ENCODE results near the gene LHB. TPM values are rescaled to one million over a fixed set of nuclear protein-coding genes. Genes with fewer than 3 reads are reported as not detected.
A peak's percentile ranks its signal among the peaks of the same experiment; 100 is the strongest.

LHB gene
- total RNA-seq, 1 donor from 2014 or later = 0.48 TPM

DNA sequence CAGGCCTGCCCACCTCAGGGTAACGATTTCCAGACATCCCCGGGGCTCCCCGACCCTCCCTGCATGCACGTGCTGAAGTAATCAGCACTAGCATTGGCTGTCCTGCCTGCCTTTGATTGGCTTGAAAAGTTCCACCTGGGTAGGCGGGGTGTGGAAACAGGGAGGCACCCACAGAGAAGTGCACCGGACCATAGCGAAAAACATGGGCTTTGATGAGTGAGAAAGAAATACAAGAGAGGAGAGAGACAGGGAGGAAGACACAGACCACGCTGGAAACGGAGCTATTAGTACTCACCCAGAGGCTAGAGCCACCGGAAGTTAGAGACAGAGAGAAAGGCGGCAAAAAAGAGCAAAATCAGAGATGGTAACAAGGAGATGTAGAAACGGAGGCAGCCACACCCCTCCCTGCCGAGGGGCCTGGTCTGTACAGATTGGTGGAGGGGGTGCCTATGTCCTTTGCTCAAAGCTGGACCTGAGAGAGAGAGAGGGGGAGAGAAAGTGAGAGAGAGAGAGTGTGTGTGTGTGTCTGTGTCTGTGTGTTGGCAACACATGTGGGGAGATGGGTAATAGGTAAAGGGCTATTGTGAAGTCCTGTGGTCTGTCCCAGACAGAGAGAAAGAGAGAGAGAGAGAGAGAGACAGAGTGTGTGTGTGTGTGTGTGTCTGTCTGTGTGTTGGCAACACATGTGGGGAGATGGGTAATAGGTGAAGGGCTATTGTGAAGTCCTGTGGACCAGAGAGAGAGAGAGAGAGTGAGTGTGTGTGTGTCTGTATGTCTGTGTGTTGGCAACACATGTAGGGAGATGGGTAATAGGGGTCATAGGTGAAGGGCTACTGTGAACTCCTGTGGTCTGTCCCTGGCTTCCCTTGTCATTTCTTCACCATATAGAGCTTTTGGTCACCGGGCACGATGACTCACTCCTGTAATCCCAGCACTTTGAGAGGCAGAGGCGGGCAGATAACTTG lies 4.3 kb upstream of the LHB start:
- no peak overlapping the region for H3K4me3 ChIP-seq (ENCODE audit: insufficient read depth, low read depth, low read length)
- no peak overlapping the region for H2AFZ ChIP-seq (ENCODE audit: low read depth, low read length)

DNA sequence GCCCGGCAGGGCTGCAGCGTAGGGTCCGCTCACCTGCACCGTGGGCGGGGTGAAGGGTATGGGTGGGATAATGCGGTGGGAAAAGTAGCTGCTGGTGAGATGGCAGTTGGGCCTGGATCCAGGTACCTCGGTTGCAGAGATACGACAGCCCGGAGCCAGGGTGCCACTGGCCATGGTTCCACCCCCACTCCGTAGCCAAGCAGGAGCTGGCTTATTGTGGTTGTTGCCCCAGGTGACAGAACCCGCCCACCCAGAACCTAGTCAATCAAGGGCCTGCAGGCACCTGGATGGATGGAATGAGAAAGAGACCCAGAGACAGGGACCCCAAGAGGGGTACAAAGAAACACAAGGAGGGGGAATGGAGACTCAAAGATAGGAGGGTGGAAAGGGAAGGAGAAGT lies 3.5 kb upstream of the LHB start:
- Histone ChIP-seq H3K27me3 (ENCODE audit: insufficient read depth, low read length) (no peaks in the 10 kb centered on the region), H3K9me3 (ENCODE audit: insufficient read depth, low read depth, low read length) (no peaks in the 10 kb centered on the region), H4K20me1 (ENCODE audit: insufficient read depth, low read length) (no peaks in the 10 kb centered on the region), H3K27ac (ENCODE audit: low read depth, low read length) (no peak overlapping the region), H3K4me2 (ENCODE audit: low read length) (no peak overlapping the region), H2AFZ (ENCODE audit: low read depth, low read length) (no peak overlapping the region), H3K36me3 (ENCODE audit: insufficient read depth, low read length) (peaks cover 4% of the 10 kb centered on the region), H3K9ac (ENCODE audit: low read length) (no peak overlapping the region), H3K79me2 (ENCODE audit: insufficient read depth, low read length) (no peaks in the 10 kb centered on the region), H3K4me3 (ENCODE audit: insufficient read depth, low read depth, low read length) (no peak overlapping the region), H3K4me1 (ENCODE audit: insufficient read depth, low read length) (peaks cover 18% of the 10 kb centered on the region)
- no peak overlapping the region for H3K27ac Mint-ChIP-seq (ENCODE audit: unreplicated experiment)
- peaks cover 2% of the 10 kb centered on the region for H3K27me3 Mint-ChIP-seq (ENCODE audit: low read depth, unreplicated experiment)
- H3K4me1 Mint-ChIP-seq (ENCODE audit: low read depth, unreplicated experiment) = peaks cover 14% of the 10 kb centered on the region
- peak overlapping the region; percentile 27 for H3K4me3 Mint-ChIP-seq (ENCODE audit: unreplicated experiment)
- no peaks in the 10 kb centered on the region for H3K9me3 Mint-ChIP-seq (ENCODE audit: unreplicated experiment)
- H3K36me3 Mint-ChIP-seq (ENCODE audit: low read depth, unreplicated experiment) = peaks cover 14% of the 10 kb centered on the region
- DNase-seq (ENCODE audit: low read depth) (no peak), FAIRE-seq (no peak)
- no peak for TF ChIP-seq EZH2 (IDR thresholded peaks at IDR 0.05; ENCODE audit: insufficient read depth, low read length)
- TF ChIP-seq, protein P1, sequence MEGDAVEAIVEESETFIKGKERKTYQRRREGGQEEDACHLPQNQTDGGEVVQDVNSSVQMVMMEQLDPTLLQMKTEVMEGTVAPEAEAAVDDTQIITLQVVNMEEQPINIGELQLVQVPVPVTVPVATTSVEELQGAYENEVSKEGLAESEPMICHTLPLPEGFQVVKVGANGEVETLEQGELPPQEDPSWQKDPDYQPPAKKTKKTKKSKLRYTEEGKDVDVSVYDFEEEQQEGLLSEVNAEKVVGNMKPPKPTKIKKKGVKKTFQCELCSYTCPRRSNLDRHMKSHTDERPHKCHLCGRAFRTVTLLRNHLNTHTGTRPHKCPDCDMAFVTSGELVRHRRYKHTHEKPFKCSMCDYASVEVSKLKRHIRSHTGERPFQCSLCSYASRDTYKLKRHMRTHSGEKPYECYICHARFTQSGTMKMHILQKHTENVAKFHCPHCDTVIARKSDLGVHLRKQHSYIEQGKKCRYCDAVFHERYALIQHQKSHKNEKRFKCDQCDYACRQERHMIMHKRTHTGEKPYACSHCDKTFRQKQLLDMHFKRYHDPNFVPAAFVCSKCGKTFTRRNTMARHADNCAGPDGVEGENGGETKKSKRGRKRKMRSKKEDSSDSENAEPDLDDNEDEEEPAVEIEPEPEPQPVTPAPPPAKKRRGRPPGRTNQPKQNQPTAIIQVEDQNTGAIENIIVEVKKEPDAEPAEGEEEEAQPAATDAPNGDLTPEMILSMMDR (IDR thresholded peaks at IDR 0.05; ENCODE audit: insufficient read depth, low read depth, low read length) = no peak

More for the DNA sequence above, 4.3 kb upstream of the LHB start:
- no peak overlapping the region for H3K9ac ChIP-seq (ENCODE audit: low read length)
- H3K27ac ChIP-seq (ENCODE audit: low read depth, low read length) = no peak overlapping the region
- no peaks in the 10 kb centered on the region for H3K79me2 ChIP-seq (ENCODE audit: insufficient read depth, low read length)
- FAIRE-seq = no peak
- TF ChIP-seq, protein P1 (IDR thresholded peaks at IDR 0.05; ENCODE audit: insufficient read depth, low read depth, low read length) = no peak
- no peak for TF ChIP-seq EZH2 (IDR thresholded peaks at IDR 0.05; ENCODE audit: insufficient read depth, low read length)
- no peak overlapping the region for H3K4me2 ChIP-seq (ENCODE audit: low read length)
- no peaks in the 10 kb centered on the region for H3K27me3 ChIP-seq (ENCODE audit: insufficient read depth, low read length)
- no peak for DNase-seq (ENCODE audit: low read depth)
- H3K4me1 Mint-ChIP-seq (ENCODE audit: low read depth, unreplicated experiment) = peaks cover 20% of the 10 kb centered on the region
- no peaks in the 10 kb centered on the region for H3K36me3 ChIP-seq (ENCODE audit: insufficient read depth, low read length)
- peaks cover 6% of the 10 kb centered on the region for H3K36me3 Mint-ChIP-seq (ENCODE audit: low read depth, unreplicated experiment)
- H4K20me1 ChIP-seq (ENCODE audit: insufficient read depth, low read length) = no peaks in the 10 kb centered on the region
- H3K27me3 Mint-ChIP-seq (ENCODE audit: low read depth, unreplicated experiment) = peaks cover 2% of the 10 kb centered on the region
- peak overlapping the region; percentile 37 for H3K27ac Mint-ChIP-seq (ENCODE audit: unreplicated experiment)
- H3K9me3 ChIP-seq (ENCODE audit: insufficient read depth, low read depth, low read length) = no peaks in the 10 kb centered on the region
- peaks cover 22% of the 10 kb centered on the region for H3K4me1 ChIP-seq (ENCODE audit: insufficient read depth, low read length)
- H3K9me3 Mint-ChIP-seq (ENCODE audit: unreplicated experiment) = no peaks in the 10 kb centered on the region
- H3K4me3 Mint-ChIP-seq (ENCODE audit: unreplicated experiment) = no peak overlapping the region

Measured in astrocyte (in vitro differentiated cells and primary cell).